Activated CD4-positive, alpha-beta T cell treated with anti-CD3 and anti-CD28 coated beads, Interleukin-2, amount 10 ng/mL, durations not matched to agents 24 days and 14 days (primary cell): ENCODE measurements around the gene BBLN. TPM values are rescaled to one million over a fixed set of nuclear protein-coding genes. Genes with fewer than 3 reads are reported as not detected.
"Not testable (repeated sequence)": the region's sequence is repeated elsewhere in the genome, so short reads cannot be mapped to it uniquely, and the experiment has no call there.

Experiments used
- DNase-seq: peaks from one replicate; pipeline ENCODE4 v3.0.0; 2022
- H3K27ac Mint-ChIP-seq: one replicate; pipeline ENCODE4 v1.8.0; 2022; ENCODE audit warnings: mild to moderate bottlenecking, mixed read lengths
- H3K27me3 Mint-ChIP-seq: one replicate; pipeline ENCODE4 v1.8.0; 2022; ENCODE audit warnings: mixed read lengths
- H3K36me3 Mint-ChIP-seq: one replicate; pipeline ENCODE4 v1.8.0; 2022; ENCODE audit warnings: low read depth, mild to moderate bottlenecking, mixed read lengths
- H3K4me1 Mint-ChIP-seq: one replicate; pipeline ENCODE4 v1.8.0; 2021; ENCODE audit warnings: mixed read lengths
- H3K4me3 Mint-ChIP-seq: one replicate; pipeline ENCODE4 v1.8.0; 2022; ENCODE audit warnings: mild to moderate bottlenecking, moderate library complexity, mixed read lengths
- H3K9me3 Mint-ChIP-seq: one replicate; pipeline ENCODE4 v1.8.0; 2021; ENCODE audit warnings: mixed read lengths
- intact Hi-C: fragments of 100-400 bp; cut with micrococcal nuclease; formaldehyde crosslinking; loops from one replicate; pipeline ENCODE4 v1.15.1; 2023
- total RNA-seq: library from RNA; stranded (reverse); gene quantifications from 2 replicates; pipeline ENCODE4 v1.2.3, GENCODE V29; 2022

The BBLN gene
- total RNA-seq, 1 donor from 2014 or later = 91.4 TPM

DNA sequence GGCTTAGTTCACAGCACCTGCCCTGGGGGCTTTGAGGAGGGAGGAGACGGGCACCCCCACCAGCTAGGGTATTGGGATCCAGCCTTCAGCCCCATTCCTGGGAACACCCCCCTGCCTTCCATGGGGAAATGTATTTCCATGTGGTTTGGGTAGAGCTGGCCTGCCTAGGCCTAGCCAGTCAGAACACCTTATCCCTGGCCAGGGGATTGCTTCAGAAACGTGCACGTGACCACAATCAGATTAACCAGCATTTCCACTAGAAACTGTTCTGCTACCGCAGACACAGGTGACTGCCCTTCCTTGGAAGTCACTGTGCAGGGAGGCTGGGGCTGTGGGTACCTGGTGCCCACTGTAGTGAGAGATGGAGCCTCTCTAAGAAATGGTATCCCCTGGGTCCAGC is 14.0 kb downstream of the BBLN start:
- intact Hi-C loops = no loop called here
- Mint-ChIP-seq H3K27ac (no peak overlapping the region), H3K36me3 (peaks cover 34% of the 10 kb centered on the region), H3K27me3 (no peaks in the 10 kb centered on the region), H3K4me1 (peaks cover 3% of the 10 kb centered on the region), H3K9me3 (no peaks in the 10 kb centered on the region), H3K4me3 (no peak overlapping the region)
- DNase-seq = no peak

- Mint-ChIP-seq H3K27ac (no peak overlapping the region), H3K4me1 (peaks cover 3% of the 10 kb centered on the region), H3K9me3 (peaks cover 2% of the 10 kb centered on the region), H3K27me3 (no peaks in the 10 kb centered on the region), H3K4me3 (no peak overlapping the region), H3K36me3 (peaks cover 39% of the 10 kb centered on the region)
- intact Hi-C loops = no loop called here
- no peak for DNase-seq
Observed at GRCh38 chr9:128175102-128175563, 15.1 kb downstream of the BBLN start.

DNA sequence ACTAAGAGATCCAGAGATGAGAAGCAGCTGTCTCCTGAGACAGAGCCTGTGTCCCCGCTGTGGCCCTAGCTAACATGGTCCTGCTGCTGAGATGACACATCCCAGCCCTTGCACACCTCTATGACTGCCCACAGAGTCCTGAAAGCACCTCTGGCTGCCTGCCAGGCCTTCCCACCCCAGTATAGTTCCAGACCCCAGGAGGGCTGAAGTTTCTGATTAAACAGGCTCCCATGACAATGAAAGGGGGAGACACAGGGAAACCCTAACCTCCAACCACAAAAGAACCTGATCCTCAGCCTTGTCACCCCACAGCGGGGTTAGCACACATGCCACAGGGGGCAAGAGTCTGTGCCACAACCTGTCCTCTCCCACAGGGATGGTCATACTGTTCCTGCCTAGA is 15.7 kb downstream of the BBLN start:
- no peaks in the 10 kb centered on the region for H3K27me3 Mint-ChIP-seq
- no peak overlapping the region for H3K4me3 Mint-ChIP-seq
- peaks cover 4% of the 10 kb centered on the region for H3K9me3 Mint-ChIP-seq
- no peak for DNase-seq
- peaks cover 43% of the 10 kb centered on the region for H3K36me3 Mint-ChIP-seq
- intact Hi-C loops = no loop called here
- H3K4me1 Mint-ChIP-seq = peaks cover 3% of the 10 kb centered on the region
- no peak overlapping the region for H3K27ac Mint-ChIP-seq

- intact Hi-C loops = no loop called here
- H3K4me3 Mint-ChIP-seq = no peak overlapping the region
- DNase-seq = no peak
- no peak overlapping the region for H3K27ac Mint-ChIP-seq
- H3K27me3 Mint-ChIP-seq = no peaks in the 10 kb centered on the region
- H3K36me3 Mint-ChIP-seq = peaks cover 65% of the 10 kb centered on the region
- peaks cover 4% of the 10 kb centered on the region for H3K9me3 Mint-ChIP-seq
- H3K4me1 Mint-ChIP-seq = peaks cover 5% of the 10 kb centered on the region
Observed at GRCh38 chr9:128178806-128179431, 18.9 kb downstream of the BBLN start.

DNA sequence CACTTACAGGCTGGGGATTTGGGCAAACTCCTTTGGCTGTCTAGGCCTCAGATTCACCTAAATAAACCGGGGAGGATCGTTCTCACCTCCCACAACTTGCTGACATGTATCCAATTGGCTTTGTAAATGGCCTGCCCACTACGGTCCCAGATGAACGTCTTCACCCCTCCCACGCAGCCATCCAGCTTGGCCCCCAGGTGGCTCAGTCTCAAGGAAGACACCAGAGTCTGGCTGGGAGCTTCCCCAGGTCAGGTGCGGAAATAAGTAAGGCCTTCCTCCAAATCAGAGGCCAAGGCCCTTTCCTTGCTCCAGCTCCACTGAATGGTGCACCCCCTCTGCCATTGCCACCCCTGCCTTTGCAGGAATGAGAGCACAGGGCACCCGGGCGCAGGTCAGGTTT is 19.9 kb downstream of the BBLN start:
- intact Hi-C loops = no loop called here
- Mint-ChIP-seq H3K27me3 (no peaks in the 10 kb centered on the region), H3K4me1 (peaks cover 8% of the 10 kb centered on the region), H3K9me3 (peaks cover 4% of the 10 kb centered on the region), H3K4me3 (no peak overlapping the region), H3K27ac (no peak overlapping the region), H3K36me3 (peaks cover 64% of the 10 kb centered on the region)
- DNase-seq = no peak

GRCh38 chr9:128180447-128180846 is 20.4 kb downstream of the BBLN start:
- peaks cover 4% of the 10 kb centered on the region for H3K9me3 Mint-ChIP-seq

DNA sequence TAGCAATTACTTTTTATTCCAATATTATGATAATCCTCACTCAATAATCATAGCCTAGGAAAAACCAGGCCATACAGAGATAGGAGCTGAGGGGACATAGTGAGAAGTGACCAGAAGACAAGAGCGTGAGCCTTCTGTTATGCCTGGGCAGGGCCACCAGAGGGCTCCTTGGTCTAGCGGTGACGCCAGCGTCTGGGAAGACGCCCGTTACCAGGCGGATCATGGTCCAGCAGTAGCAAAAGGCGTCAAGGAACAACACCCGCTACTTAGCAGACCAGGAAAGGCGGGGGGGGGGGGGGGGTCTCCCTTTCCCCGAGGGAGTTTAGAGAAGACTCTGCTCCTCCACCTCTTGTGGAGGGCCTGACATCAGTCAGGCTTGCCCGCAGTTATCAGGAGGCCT is 21.4 kb downstream of the BBLN start:
- intact Hi-C loops, H3K4me3 Mint-ChIP-seq, DNase-seq, H3K27me3 Mint-ChIP-seq, H3K9me3 Mint-ChIP-seq, H3K27ac Mint-ChIP-seq, H3K4me1 Mint-ChIP-seq: not testable (repeated sequence)
- H3K36me3 Mint-ChIP-seq = peaks cover 66% of the 10 kb centered on the region

More at GRCh38 chr9:128180447-128180846, 20.4 kb downstream of the BBLN start:
- Mint-ChIP-seq H3K36me3 (peaks cover 61% of the 10 kb centered on the region), H3K27ac (no peak overlapping the region), H3K4me1 (peaks cover 8% of the 10 kb centered on the region), H3K27me3 (no peaks in the 10 kb centered on the region), H3K4me3 (no peak overlapping the region)
- intact Hi-C loops = no loop called here
- DNase-seq = no peak

GRCh38 chr9:128182893-128183588 is 23.0 kb downstream of the BBLN start:
- Mint-ChIP-seq H3K27me3 (no peaks in the 10 kb centered on the region), H3K9me3 (peaks cover 4% of the 10 kb centered on the region), H3K27ac (no peak overlapping the region), H3K36me3 (peaks cover 65% of the 10 kb centered on the region), H3K4me3 (no peak overlapping the region), H3K4me1 (peaks cover 8% of the 10 kb centered on the region)
- DNase-seq = no peak
- intact Hi-C loops = no loop called here

- Mint-ChIP-seq H3K4me3 (no peak overlapping the region), H3K9me3 (no peaks in the 10 kb centered on the region), H3K4me1 (peaks cover 27% of the 10 kb centered on the region), H3K27ac (no peak overlapping the region), H3K27me3 (no peaks in the 10 kb centered on the region), H3K36me3 (peaks cover 51% of the 10 kb centered on the region)
- DNase-seq = no peak
- intact Hi-C loops = no loop called here
Observed at GRCh38 chr9:128185979-128186965, 26.2 kb downstream of the BBLN start.

GRCh38 chr9:128187361-128187760 is 27.3 kb downstream of the BBLN start:
- H3K27me3 Mint-ChIP-seq = no peaks in the 10 kb centered on the region
- H3K36me3 Mint-ChIP-seq = peaks cover 45% of the 10 kb centered on the region
- no peak for DNase-seq
- H3K27ac Mint-ChIP-seq = no peak overlapping the region
- intact Hi-C loops = no loop called here
- peaks cover 32% of the 10 kb centered on the region for H3K4me1 Mint-ChIP-seq
- H3K4me3 Mint-ChIP-seq = no peak overlapping the region
- H3K9me3 Mint-ChIP-seq = no peaks in the 10 kb centered on the region

- H3K9me3 Mint-ChIP-seq = no peaks in the 10 kb centered on the region
- H3K4me1 Mint-ChIP-seq = peaks cover 33% of the 10 kb centered on the region
- intact Hi-C loops = no loop called here
- H3K27me3 Mint-ChIP-seq = no peaks in the 10 kb centered on the region
- DNase-seq = no peak
- H3K36me3 Mint-ChIP-seq = peaks cover 37% of the 10 kb centered on the region
- peak overlapping the region; percentile 77 for H3K27ac Mint-ChIP-seq
- H3K4me3 Mint-ChIP-seq = no peak overlapping the region
Observed at GRCh38 chr9:128188209-128188608, 28.1 kb downstream of the BBLN start.

DNA sequence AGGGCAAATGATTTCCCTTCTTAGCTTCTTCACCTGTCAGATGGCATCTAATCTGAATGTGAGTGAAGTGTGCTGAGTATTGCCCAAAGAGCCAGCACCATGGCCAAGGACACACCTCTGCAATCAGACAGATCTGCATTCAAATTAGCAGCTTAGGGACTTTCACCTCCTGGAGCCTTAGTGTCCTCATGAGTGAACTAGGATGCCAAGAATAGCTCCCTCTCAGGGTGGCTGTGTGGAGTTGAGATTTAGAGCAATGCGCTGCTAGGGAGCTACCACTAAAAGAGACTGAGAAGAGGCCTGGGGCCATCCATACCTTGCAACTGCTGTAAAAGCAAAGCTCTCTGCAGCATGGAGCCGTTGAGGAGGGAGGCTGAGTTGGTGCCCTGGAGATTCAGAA is 29.9 kb downstream of the BBLN start:
- intact Hi-C loops = loop anchor here (5.0 kb wide), 1 partner anchor 63 kb away; the partner anchor contains the start of gene PTGES2
- Mint-ChIP-seq H3K36me3 (peaks cover 30% of the 10 kb centered on the region), H3K27me3 (no peaks in the 10 kb centered on the region), H3K4me3 (peak overlapping the region; percentile 100), H3K4me1 (peaks cover 32% of the 10 kb centered on the region), H3K9me3 (no peaks in the 10 kb centered on the region), H3K27ac (peak overlapping the region; percentile 67)
- no peak for DNase-seq

DNA sequence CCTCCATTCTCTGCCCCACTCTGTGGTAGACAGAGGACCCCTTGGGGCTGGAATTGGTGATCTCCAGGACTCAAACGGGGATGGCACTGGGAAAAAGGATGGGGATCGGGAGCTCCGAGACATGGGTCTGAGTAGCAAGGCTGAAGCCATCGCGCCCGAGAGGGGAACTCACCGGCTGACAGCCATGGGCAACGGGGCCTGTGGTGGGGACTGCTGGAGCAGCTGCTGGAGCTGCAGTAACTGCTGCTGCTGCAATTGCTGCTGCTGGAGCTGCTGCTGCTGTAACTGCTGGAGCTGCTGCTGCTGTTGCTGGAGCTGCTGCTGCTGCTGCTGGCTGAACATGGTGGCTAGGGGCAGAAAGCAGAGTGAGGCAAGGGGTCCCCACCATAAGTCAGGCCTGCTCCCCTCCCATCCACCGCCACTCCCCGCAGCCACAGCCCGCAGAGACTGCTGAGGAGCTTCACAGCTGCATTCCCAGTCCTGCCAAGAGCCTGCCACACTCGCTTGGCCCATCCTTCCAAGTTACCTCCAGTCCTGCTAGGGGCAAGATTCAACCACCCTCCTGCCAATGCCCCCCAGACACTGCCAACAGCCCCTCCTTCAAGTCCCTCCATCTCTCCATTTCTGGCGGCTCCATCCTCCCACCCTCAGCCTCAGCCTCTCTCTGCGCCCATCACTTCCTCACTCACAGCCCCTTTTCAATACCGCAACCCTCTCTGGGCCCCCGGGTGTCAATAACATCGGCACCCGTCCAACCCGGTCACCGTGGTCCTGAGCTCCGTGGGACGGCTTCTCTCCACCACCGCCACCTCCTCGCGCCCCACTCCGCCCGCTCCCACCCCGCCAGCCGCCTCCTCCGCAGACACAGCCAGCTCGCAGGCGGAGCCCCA is 30.7 kb downstream of the BBLN start:
- H3K9me3 Mint-ChIP-seq = no peaks in the 10 kb centered on the region
- peak overlapping the region; percentile 92 for H3K27ac Mint-ChIP-seq
- intact Hi-C loops = loop anchor here (1.0 to 5.0 kb wide), 2 partner anchors 13 to 63 kb away; partner anchors contain the start of genes DNM1 and PTGES2
- DNase-seq = no peak
- peak overlapping the region; percentile 100 for H3K4me3 Mint-ChIP-seq
- peaks cover 28% of the 10 kb centered on the region for H3K36me3 Mint-ChIP-seq
- H3K4me1 Mint-ChIP-seq = peaks cover 32% of the 10 kb centered on the region
- no peaks in the 10 kb centered on the region for H3K27me3 Mint-ChIP-seq
